BLaER1 (cell line): Measurements from ENCODE around the gene PPARA.

Source experiments
- H3K27ac ChIP-seq: shearing (Covaris generic); formaldehyde crosslinking; 2 replicates; pipeline ENCODE4 v1.8.1; 2022
- H3K27me3 ChIP-seq: shearing (Covaris generic); formaldehyde crosslinking; 2 replicates; pipeline ENCODE4 v1.8.1; 2022
- H3K36me3 ChIP-seq: shearing (Covaris generic); formaldehyde crosslinking; 2 replicates; pipeline ENCODE4 v1.8.1; 2022
- H3K4me1 ChIP-seq: shearing (Covaris generic); formaldehyde crosslinking; 2 replicates; pipeline ENCODE4 v1.8.1; 2022
- H3K4me2 ChIP-seq: shearing (Covaris generic); formaldehyde crosslinking; 2 replicates; pipeline ENCODE4 v1.8.1; 2022
- H3K4me3 ChIP-seq: shearing (Covaris generic); formaldehyde crosslinking; 2 replicates; pipeline ENCODE4 v1.8.1; 2022
- H3K9ac ChIP-seq: shearing (Covaris generic); formaldehyde crosslinking; 2 replicates; pipeline ENCODE4 v1.8.1; 2022
- H3K9me3 ChIP-seq: shearing (Covaris generic); formaldehyde crosslinking; 2 replicates; pipeline ENCODE4 v1.8.1; 2022
- H4K20me1 ChIP-seq: shearing (Covaris generic); formaldehyde crosslinking; 2 replicates; pipeline ENCODE4 v1.8.1; 2022
- Cebpa-rat ChIP-seq: shearing (Covaris generic); IDR thresholded peaks from 2 replicates; pipeline ENCODE4 v1.8.1; 2022

The PPARA gene

GRCh38 chr22:46165977-46166376 is 15.7 kb downstream of the PPARA start:
- Histone ChIP-seq H3K9ac (no peak overlapping the region), H3K4me1 (peaks cover 16% of the 10 kb centered on the region), H3K27ac (no peak overlapping the region), H3K27me3 (no peaks in the 10 kb centered on the region), H3K4me3 (no peak overlapping the region), H3K36me3 (peaks cover 70% of the 10 kb centered on the region), H4K20me1 (peaks cover 25% of the 10 kb centered on the region), H3K4me2 (no peak overlapping the region), H3K9me3 (peaks cover 18% of the 10 kb centered on the region)
- no peak for TF ChIP-seq Cebpa-rat

- Histone ChIP-seq H3K36me3 (peaks cover 63% of the 10 kb centered on the region), H4K20me1 (peaks cover 9% of the 10 kb centered on the region), H3K4me3 (no peak overlapping the region), H3K9me3 (peaks cover 18% of the 10 kb centered on the region), H3K9ac (no peak overlapping the region), H3K27ac (no peak overlapping the region), H3K4me1 (peaks cover 36% of the 10 kb centered on the region), H3K27me3 (no peaks in the 10 kb centered on the region), H3K4me2 (no peak overlapping the region)
- no peak for TF ChIP-seq Cebpa-rat
These were observed 19.3 kb downstream of the PPARA start for GRCh38 chr22:46169628-46170027.

- H3K9ac ChIP-seq, result no peak overlapping the region
- peaks cover 41% of the 10 kb centered on the region for H3K9me3 ChIP-seq
- peak overlapping the region; percentile 43 for H3K4me2 ChIP-seq
These were observed 21.6 kb downstream of the PPARA start for GRCh38 chr22:46171940-46172339.

GRCh38 chr22:46172522-46173110 is 22.3 kb downstream of the PPARA start:
- Histone ChIP-seq H4K20me1 (peaks cover 9% of the 10 kb centered on the region), H3K4me3 (no peak overlapping the region), H3K27ac (no peak overlapping the region), H3K4me2 (peak overlapping the region; percentile 43), H3K9me3 (peaks cover 46% of the 10 kb centered on the region), H3K4me1 (peaks cover 36% of the 10 kb centered on the region), H3K36me3 (peaks cover 65% of the 10 kb centered on the region), H3K9ac (no peak overlapping the region), H3K27me3 (no peaks in the 10 kb centered on the region)
- no peak for TF ChIP-seq Cebpa-rat

More at GRCh38 chr22:46171940-46172339, 21.6 kb downstream of the PPARA start:
- Histone ChIP-seq H3K27me3 (no peaks in the 10 kb centered on the region), H3K4me3 (no peak overlapping the region), H3K36me3 (peaks cover 63% of the 10 kb centered on the region), H3K27ac (0 out of 2 replicates have a peak overlapping the region, but pooled peaks have one; percentile 22), H4K20me1 (peaks cover 9% of the 10 kb centered on the region), H3K4me1 (peaks cover 36% of the 10 kb centered on the region)
- no peak for TF ChIP-seq Cebpa-rat

GRCh38 chr22:46173152-46173551 is 22.8 kb downstream of the PPARA start:
- no peak for TF ChIP-seq Cebpa-rat
- Histone ChIP-seq H3K4me3 (no peak overlapping the region), H3K36me3 (peaks cover 67% of the 10 kb centered on the region), H3K9me3 (peaks cover 46% of the 10 kb centered on the region), H3K27ac (no peak overlapping the region), H3K27me3 (no peaks in the 10 kb centered on the region), H3K4me2 (no peak overlapping the region), H4K20me1 (peaks cover 9% of the 10 kb centered on the region), H3K4me1 (peaks cover 36% of the 10 kb centered on the region), H3K9ac (no peak overlapping the region)

GRCh38 chr22:46175631-46176030 is 25.3 kb downstream of the PPARA start:
- peaks cover 9% of the 10 kb centered on the region for H4K20me1 ChIP-seq
- H3K27me3 ChIP-seq, result no peaks in the 10 kb centered on the region
- peaks cover 35% of the 10 kb centered on the region for H3K4me1 ChIP-seq
- no peak for TF ChIP-seq Cebpa-rat
- H3K27ac ChIP-seq, result no peak overlapping the region
- H3K4me2 ChIP-seq, result no peak overlapping the region
- peaks cover 59% of the 10 kb centered on the region for H3K9me3 ChIP-seq
- no peak overlapping the region for H3K4me3 ChIP-seq
- no peak overlapping the region for H3K9ac ChIP-seq
- peaks cover 73% of the 10 kb centered on the region for H3K36me3 ChIP-seq

GRCh38 chr22:46176508-46177003 is 26.2 kb downstream of the PPARA start:
- peaks cover 74% of the 10 kb centered on the region for H3K36me3 ChIP-seq
- TF ChIP-seq Cebpa-rat, result no peak
- peaks cover 4% of the 10 kb centered on the region for H4K20me1 ChIP-seq
- H3K27ac ChIP-seq, result no peak overlapping the region
- H3K27me3 ChIP-seq, result no peaks in the 10 kb centered on the region
- H3K4me1 ChIP-seq, result peaks cover 25% of the 10 kb centered on the region
- no peak overlapping the region for H3K4me2 ChIP-seq
- peaks cover 68% of the 10 kb centered on the region for H3K9me3 ChIP-seq
- H3K4me3 ChIP-seq, result no peak overlapping the region
- H3K9ac ChIP-seq, result no peak overlapping the region

GRCh38 chr22:46178755-46179505 is 28.6 kb downstream of the PPARA start:
- Histone ChIP-seq H3K4me2 (no peak overlapping the region), H3K4me1 (peaks cover 5% of the 10 kb centered on the region), H4K20me1 (no peaks in the 10 kb centered on the region), H3K9me3 (peaks cover 84% of the 10 kb centered on the region), H3K36me3 (peaks cover 89% of the 10 kb centered on the region), H3K27ac (no peak overlapping the region), H3K4me3 (no peak overlapping the region), H3K9ac (no peak overlapping the region), H3K27me3 (no peaks in the 10 kb centered on the region)
- no peak for TF ChIP-seq Cebpa-rat

GRCh38 chr22:46179748-46180147 is 29.4 kb downstream of the PPARA start:
- H3K27ac ChIP-seq, result no peak overlapping the region
- H4K20me1 ChIP-seq, result no peaks in the 10 kb centered on the region

GRCh38 chr22:46180370-46181137 is 30.2 kb downstream of the PPARA start:
- no peak overlapping the region for H3K27ac ChIP-seq

More at GRCh38 chr22:46179748-46180147, 29.4 kb downstream of the PPARA start:
- H3K27me3 ChIP-seq, result no peaks in the 10 kb centered on the region
- H3K9me3 ChIP-seq, result peaks cover 82% of the 10 kb centered on the region
- H3K4me3 ChIP-seq, result 0 out of 2 replicates have a peak overlapping the region, but pooled peaks have one; percentile 29
- TF ChIP-seq Cebpa-rat, result no peak
- H3K4me1 ChIP-seq, result no peaks in the 10 kb centered on the region
- H3K36me3 ChIP-seq, result peaks cover 97% of the 10 kb centered on the region
- no peak overlapping the region for H3K9ac ChIP-seq
- no peak overlapping the region for H3K4me2 ChIP-seq

More at GRCh38 chr22:46180370-46181137, 30.2 kb downstream of the PPARA start:
- TF ChIP-seq Cebpa-rat, result no peak
- Histone ChIP-seq H3K4me3 (peak overlapping the region; percentile 29), H3K9me3 (peaks cover 74% of the 10 kb centered on the region), H3K4me1 (no peaks in the 10 kb centered on the region), H3K36me3 (peaks cover 100% of the 10 kb centered on the region), H3K27me3 (no peaks in the 10 kb centered on the region), H4K20me1 (no peaks in the 10 kb centered on the region), H3K4me2 (no peak overlapping the region), H3K9ac (no peak overlapping the region)
